HG03175 (cell line): Measurements from ENCODE around the gene NOL9.
"Not testable (repeated sequence)": the region's sequence is repeated elsewhere in the genome, so short reads cannot be mapped to it uniquely, and the experiment has no call there.

Experiments
- ATAC-seq: cut with Tn5 transposase; IDR thresholded peaks from one replicate; pipeline ENCODE4 v1.9.1; 2021; ENCODE audit warnings: mild to moderate bottlenecking, moderate library complexity; ENCODE audit not compliant: unreplicated experiment

The NOL9 gene

DNA sequence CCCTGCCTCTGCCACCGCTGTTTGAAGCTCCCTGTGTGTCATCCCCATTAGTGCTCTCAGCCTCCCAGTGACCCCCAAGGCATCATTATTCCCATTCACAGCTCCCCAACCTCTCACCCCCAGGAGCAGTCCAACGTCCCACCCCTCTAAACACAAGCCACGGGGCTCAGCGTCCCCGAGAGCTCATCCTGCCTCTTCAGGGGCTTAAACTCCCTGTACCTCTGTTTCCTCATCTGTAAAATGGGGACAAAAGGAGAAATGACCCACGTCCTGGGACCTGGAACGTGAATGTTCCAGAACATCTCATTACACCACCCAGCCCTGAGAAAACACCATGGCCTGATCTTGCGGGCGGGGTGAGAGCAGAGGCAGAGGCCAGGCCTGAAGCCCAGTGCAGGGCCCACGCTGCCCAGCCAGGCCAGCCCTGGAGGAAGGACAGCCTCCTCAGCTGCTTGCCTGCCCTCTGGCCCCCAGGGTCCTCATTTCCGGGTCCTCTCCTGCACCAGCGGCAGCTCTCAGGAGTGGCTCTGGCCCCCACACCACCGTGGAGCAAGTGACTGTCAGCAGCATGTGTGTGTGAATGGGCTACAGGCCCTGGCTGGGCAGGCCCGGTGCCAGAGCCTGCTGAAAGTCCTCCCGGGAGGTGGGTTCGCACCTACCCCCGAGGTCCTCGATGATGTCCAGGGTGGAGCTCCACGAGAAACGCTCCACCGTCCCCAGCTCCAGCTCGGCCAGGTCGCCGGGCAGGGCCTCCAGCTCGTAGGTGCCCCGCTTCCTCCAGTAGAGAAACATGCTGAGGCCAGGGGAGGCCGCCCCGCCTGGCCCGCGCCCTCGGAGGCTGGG, 48.7 kb downstream of the NOL9 start:
- ATAC-seq = no peak

- no peak for ATAC-seq
Measured at GRCh38 chr1:6504887-6505286, 49.4 kb downstream of the NOL9 start.

DNA sequence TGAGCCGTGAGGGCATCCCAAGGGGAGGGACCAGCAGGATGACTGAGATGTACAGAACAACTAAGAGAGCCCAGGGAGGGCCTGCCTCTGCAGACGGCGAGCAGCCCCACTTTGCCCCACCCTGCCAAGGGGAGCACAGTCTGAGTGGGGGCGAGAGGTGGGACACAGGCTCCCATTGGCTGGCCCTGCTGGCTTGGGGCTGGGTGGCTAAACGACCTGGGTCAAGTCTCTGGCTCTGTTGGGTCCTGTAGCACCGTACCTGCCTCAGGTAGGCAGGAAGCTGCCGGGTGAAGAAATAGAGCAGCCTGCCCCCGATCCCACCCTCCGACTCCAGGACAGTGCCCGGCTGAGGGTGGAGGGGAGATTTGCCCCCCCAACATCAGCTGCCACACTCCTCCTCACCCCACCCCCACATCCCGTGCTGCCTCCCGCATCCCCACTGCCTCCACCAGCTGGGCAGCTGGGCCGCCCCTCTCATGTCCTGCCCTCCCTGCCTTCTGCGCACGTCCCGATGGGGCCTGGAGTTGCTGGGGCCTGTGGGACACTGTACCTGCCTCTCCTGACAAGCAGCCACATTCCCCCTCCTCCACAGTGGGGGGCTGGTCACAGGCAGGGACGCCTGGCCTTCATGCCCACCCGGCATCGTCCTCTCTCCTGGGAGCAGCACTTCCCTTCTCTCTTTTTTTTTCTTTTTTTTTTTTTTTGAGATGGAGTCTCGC, 50.3 kb downstream of the NOL9 start:
- no peak for ATAC-seq

GRCh38 chr1:6502000-6502891, 52.1 kb downstream of the NOL9 start:
- ATAC-seq = no peak

DNA sequence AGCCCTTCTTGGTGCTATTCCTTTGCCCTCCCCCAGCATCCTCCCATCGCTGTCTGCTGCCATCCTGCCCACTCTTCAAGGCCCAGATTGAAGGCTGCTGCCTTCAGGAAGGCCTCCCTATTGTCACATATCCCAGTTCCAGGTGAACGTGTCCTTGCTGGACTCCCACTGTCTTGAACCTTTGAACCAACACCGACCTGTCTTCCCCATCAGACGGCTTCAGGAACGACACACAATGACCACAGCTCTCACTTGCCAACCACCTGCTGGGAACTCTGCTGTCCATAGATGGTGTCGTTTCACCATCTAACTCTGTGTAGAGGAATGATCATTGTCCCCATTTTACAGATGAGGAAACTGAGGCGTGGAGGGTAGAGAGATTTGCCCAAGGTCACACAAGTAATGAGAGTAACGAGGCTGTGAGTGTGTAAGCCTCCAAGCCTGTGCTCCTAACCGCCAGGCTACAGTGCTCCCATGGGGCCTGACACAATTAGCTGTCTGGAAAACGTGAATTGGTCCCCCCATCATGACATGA, 53.0 kb downstream of the NOL9 start:
- no peak for ATAC-seq

- ATAC-seq = no peak
Measured at GRCh38 chr1:6500544-6501278, 53.6 kb downstream of the NOL9 start.

DNA sequence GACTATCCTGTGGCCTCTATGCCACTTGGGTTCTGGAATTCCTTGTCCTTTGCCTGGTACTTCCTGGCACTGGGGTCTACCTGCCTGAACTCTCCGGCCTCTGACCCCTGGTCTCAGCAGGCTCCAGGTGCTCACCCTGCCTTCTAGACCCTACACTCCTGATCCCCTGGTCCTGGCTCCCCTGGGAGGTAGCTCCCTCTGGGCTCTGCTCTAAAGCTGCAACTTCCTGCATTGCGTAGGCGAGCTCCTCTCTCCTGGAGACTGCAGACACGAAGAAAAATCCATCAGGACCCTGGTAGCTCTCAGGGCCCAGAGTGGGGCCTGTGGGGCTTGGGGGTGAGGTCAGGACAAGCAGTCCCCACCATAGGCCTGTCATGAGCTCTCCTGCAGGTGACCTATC, 55.0 kb downstream of the NOL9 start:
- ATAC-seq = no peak

GRCh38 chr1:6498576-6499111, 55.7 kb downstream of the NOL9 start:
- no peak for ATAC-seq

GRCh38 chr1:6497867-6498575, 56.3 kb downstream of the NOL9 start:
- no peak for ATAC-seq

DNA sequence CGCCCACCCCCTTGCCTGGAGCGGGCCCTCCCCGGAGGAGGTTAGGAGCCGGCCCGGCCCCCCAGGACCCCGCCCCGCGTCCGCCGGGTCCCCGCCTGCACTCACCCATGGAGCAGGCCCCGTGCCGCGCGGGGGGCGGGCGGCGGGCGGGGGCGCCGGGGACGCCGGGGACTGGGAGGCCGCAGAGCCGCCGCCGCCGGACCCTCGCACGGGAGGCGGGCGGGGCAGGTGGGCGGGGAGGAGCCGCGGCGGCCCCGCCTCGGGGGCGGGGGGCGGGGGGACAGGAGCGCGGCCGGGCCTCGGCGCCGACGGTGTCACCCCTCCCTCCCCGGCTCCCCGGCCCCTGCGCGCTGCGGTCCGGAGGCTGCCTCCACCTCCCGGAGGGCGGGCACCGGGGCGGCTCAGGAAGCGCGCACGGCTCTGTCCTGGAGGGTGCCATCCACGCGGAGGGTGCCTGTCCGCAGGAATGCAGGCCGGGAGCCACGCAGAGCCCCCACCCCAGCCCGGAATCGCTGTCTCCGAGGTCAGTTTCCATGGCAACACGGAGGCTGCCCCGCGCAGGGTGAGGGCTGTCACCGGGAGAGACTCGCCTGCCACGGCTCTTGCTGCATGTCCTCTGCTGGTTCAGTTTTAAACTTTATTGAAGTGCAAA, 57.0 kb downstream of the NOL9 start:
- ATAC-seq = no peak

DNA sequence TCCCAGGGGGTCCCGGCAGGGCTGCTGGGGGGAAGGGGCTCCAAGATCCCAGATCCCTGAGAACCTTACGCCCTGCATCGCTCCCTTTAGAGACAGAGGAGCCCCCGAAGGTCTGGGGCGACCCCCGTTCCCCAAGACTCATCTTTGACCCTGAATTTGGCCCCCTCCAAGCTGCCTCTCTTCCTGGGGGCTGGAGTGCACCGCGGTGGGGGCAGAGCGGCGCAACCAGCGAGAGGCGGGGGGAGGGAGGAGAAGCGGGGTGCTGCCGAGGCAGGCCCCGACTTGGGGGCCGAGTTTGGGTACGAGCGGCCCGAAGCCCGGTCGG, 57.5 kb downstream of the NOL9 start:
- ATAC-seq = no peak

- ATAC-seq = no peak
Measured at GRCh38 chr1:6496365-6496721, 58.0 kb downstream of the NOL9 start.

- ATAC-seq = no peak
Measured at GRCh38 chr1:6495540-6496364, 58.6 kb downstream of the NOL9 start.

- no peak for ATAC-seq
Measured at GRCh38 chr1:6495041-6495441, 59.3 kb downstream of the NOL9 start.

GRCh38 chr1:6494627-6495026, 59.7 kb downstream of the NOL9 start:
- no peak for ATAC-seq

- ATAC-seq = not testable (repeated sequence)
Measured at GRCh38 chr1:6493834-6494223, 60.5 kb downstream of the NOL9 start.

DNA sequence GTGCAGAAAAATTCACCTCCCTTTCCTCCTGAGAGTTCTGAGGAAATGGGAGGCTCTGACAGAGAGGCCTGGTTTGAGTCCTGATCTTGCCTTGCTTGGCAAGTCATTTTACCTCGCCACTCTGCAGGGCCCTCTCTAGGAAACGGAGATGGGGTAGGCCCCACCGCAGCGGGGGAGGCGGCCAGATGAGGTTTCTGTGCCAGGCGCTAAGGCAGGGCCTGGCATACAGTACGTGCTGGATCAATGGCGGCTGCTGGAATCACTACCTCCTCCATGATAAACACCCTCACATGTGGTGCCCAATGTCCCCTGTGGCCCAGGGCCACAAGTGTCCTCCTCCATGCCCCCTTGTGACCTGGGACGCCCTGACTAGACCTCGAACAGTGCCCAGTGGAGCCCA, 62.3 kb downstream of the NOL9 start:
- ATAC-seq = no peak

- ATAC-seq = no peak
Measured at GRCh38 chr1:6491480-6491962, 62.8 kb downstream of the NOL9 start, which contains the start of gene PLEKHG5. TSS of gene PLEKHG5 (minus strand) at chr1:6491667. CDS start at chr1:6477571, 14,096 bp downstream.
